ENCODE results near the gene IMPACT. TPM values are rescaled to one million over a fixed set of nuclear protein-coding genes. Genes with fewer than 3 reads are reported as not detected.

Gene IMPACT
- total and polyA plus RNA-seq, 2 of the 8 experiments (the other 6 are each of a cell fraction or from before 2014, with no cell fraction given) = 31.1 to 44.6 TPM

DNA sequence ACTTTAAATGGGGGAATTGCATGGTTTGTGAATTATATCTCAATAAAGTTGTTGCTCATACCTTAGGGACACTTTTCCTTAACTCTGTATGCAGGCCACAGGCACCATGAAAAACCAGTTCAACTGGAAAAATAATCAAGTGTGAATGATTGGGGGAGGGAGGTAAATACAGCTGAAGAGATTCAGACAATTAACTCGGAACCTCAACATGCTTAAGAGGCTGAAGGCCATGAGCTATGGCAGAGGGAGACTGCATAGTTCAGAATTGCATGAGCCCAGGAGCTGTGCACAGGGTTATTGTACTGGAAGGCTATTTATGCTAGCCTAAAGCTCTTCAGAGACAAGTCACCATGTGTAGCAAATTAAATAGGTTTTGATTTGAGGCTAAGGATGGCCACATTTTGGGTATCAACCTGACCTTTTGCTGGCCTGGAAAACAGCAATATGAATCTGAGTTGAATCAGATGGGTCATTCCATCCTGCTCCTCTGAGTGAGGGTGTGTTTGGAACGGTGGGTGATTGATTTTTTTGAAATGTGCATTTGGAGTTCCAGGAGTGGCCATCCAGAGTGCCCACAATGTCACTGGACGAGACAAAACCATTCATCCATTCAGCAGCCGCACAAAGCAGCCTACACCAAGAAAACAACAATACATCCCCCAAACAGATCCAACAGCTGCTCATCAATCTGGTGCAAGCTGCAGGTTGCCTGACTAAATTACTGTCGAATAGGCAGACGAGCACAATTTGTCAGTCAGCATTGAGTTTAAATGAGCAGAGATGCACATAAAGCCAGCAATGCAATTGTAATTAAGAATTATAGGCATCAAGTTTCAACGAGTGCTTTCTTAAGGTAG lies 76.4 kb downstream of the IMPACT start:
- Histone ChIP-seq H2AFZ (ENCODE audit: low read length) (no peak overlapping the region), H2BK12ac (ENCODE audit: low read depth, low read length) (no peak overlapping the region), H3K79me1 (ENCODE audit: low read depth, low read length) (no peaks in the 10 kb centered on the region), H3K23me2 (ENCODE audit: low read depth, low read length) (no peaks in the 10 kb centered on the region; the same call in 1 of the 2 replicates), H2AK5ac (ENCODE audit: low read depth, low read length) (no peak overlapping the region), H3K36me3 (ENCODE audit: control insufficient read depth in 2 of 4, insufficient read depth in 4 of 4, low read length in 3 of 4) (no peaks in the 10 kb centered on the region), H3K4me1 (replicated peaks in 1 of 4; ENCODE audit: control insufficient read depth in 3 of 4, insufficient read depth in 4 of 4, low read length in 3 of 4) (no peaks in the 10 kb centered on the region; a peak in 1 of 7 replicates), H3K27ac (ENCODE audit: low read depth, low read length) (no peak overlapping the region), H2BK20ac (ENCODE audit: low read length) (no peak overlapping the region), H3K23ac (ENCODE audit: insufficient read length) (no peak overlapping the region), H3K56ac (replicated peaks; ENCODE audit: insufficient read length, low read depth, low read length) (no peak overlapping the region), H4K20me1 (replicated peaks in 1 of 2; ENCODE audit: control insufficient read depth in 1 of 2, insufficient read depth in 2 of 2, low read length in 2 of 2) (no peaks in the 10 kb centered on the region), H3K18ac (ENCODE audit: extremely low read depth, low read length) (no peak overlapping the region), H3K9ac (replicated peaks in 1 of 4; ENCODE audit: extremely low read depth in 1 of 4, low read depth in 3 of 4, low read length in 3 of 4) (no peak overlapping the region), H3K9me3 (ENCODE audit: insufficient read depth in 2 of 2, low read depth in 1 of 2, low read length in 1 of 2) (no peaks in the 10 kb centered on the region), H2BK5ac (ENCODE audit: low read depth, low read length) (no peak overlapping the region), H3K79me2 (ENCODE audit: control insufficient read depth in 1 of 2, insufficient read depth in 2 of 2, low read length in 2 of 2) (no peaks in the 10 kb centered on the region), H3K27me3 (replicated peaks in 1 of 4; ENCODE audit: control insufficient read depth in 3 of 4, extremely low read depth in 1 of 4, insufficient read depth in 3 of 4, low read length in 3 of 4) (no peaks in the 10 kb centered on the region), H3K4me2 (ENCODE audit: insufficient read depth in 1 of 2, low read depth in 2 of 2, low read length in 2 of 2) (no peak overlapping the region), H2BK120ac (replicated peaks; ENCODE audit: low read depth, low read length) (no peak overlapping the region), H2BK15ac (ENCODE audit: low read length) (no peak overlapping the region), H4K5ac (ENCODE audit: insufficient read length, low read depth, low read length) (no peak overlapping the region), H4K8ac (ENCODE audit: extremely low read depth, insufficient read depth, low read length) (no peak overlapping the region), H3K4ac (replicated peaks; ENCODE audit: insufficient read length, low read depth, low read length) (no peak overlapping the region), H3K4me3 (ENCODE audit: extremely low read depth in 1 of 4, insufficient read depth in 2 of 4, low read depth in 3 of 4, low read length in 4 of 4) (no peak overlapping the region), H3K14ac (ENCODE audit: insufficient read length) (no peak overlapping the region), H4K91ac (replicated peaks; ENCODE audit: insufficient read length, low read length) (no peak overlapping the region)
- 82% methylated on average over 7 of the region's 7 CpGs; no CpG with 5 or more reads in 1 of the 2 experiments for WGBS, 2 experiments (ENCODE audit: extremely low coverage in 1 of 2, insufficient coverage in 1 of 2, insufficient read length in 1 of 2, insufficient replicate concordance in 2 of 2, low coverage in 1 of 2, low lambda C conversion rate in 2 of 2, missing lambda C conversion rate in 1 of 2)
- FAIRE-seq = no peak
- POLR2A ChIA-PET (ENCODE audit: partially characterized antibody) = no interaction called here
- CTCF ChIA-PET (ENCODE audit: partially characterized antibody) = interaction anchor here (1.1 to 11.9 kb wide), 5 partner anchors 10 to 110 kb away, joined by 3 to 101 read pairs (median 9); no protein-coding TSS in a partner anchor
- TF ChIP-seq KDM4A (IDR thresholded peaks at IDR 0.05; ENCODE audit: low read depth, low read length, severe bottlenecking) (no peak), SP1 (IDR thresholded peaks at IDR 0.05; ENCODE audit: low read depth, low read length) (peak; percentile 40; the same call in 1 of the 2 replicates)
- no peak for DNase-seq (ENCODE audit: low read depth in 1 of 2, low spot score in 2 of 2)

Measured in H1 (cell line).